Activated CD4-positive, alpha-beta T cell treated with anti-CD3 and anti-CD28 coated beads, Interleukin-2, Interleukin-4, amounts not matched to agents 100 ng/mL and 50 ng/mL, durations not matched to agents 16 hours and 8 hours (primary cell): ENCODE data around the gene PHLDA2.

Experiments used
- DNase-seq: peaks from one replicate; pipeline ENCODE4 v3.0.0-alpha.2; 2020; ENCODE audit warnings: low spot score

Gene PHLDA2

GRCh38 chr11:2896047-2896446, 33.2 kb downstream of the PHLDA2 start:
- DNase-seq = no peak

- no peak for DNase-seq
These were observed 35.3 kb downstream of the PHLDA2 start for GRCh38 chr11:2893935-2894334.

GRCh38 chr11:2892967-2893528, 36.2 kb downstream of the PHLDA2 start:
- DNase-seq = peak; percentile 46

DNA sequence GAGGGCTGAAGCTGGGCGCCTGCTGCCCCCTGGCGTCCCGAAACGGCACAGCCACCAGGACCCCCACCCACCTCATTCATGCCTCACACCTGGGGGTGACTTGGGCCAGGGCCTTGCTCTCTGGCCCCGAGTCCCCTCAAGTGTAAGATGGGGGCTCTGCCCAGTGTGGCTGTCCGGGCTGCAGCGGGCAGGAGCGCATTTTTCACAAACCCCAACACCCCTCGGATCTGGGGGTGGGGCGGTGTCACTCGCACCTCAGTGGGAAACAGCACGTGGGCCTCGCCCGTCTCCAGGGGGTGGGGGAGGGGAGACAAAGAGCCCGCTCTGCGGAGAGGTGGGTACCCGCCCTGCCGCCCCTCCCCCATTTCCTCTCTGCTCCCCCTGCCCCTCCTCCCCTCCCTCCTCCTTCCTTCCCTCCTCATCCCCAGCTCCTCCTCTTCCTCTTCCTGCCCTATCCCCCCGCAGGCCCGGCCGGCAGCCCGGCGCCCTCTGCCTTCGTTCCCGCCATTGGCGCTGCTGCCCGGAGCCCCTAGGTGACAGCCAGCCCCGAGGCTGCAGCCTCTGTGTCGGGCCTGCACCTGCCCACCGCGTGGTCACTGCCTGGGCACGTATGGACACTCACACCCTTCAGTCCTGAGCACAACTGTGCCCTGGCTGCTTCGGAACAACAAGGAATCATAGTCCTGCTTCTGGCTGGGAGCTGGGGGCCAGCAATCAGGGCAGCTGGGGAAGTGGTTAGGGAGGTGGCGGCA, 36.8 kb downstream of the PHLDA2 start:
- DNase-seq = peak; percentile 73

DNA sequence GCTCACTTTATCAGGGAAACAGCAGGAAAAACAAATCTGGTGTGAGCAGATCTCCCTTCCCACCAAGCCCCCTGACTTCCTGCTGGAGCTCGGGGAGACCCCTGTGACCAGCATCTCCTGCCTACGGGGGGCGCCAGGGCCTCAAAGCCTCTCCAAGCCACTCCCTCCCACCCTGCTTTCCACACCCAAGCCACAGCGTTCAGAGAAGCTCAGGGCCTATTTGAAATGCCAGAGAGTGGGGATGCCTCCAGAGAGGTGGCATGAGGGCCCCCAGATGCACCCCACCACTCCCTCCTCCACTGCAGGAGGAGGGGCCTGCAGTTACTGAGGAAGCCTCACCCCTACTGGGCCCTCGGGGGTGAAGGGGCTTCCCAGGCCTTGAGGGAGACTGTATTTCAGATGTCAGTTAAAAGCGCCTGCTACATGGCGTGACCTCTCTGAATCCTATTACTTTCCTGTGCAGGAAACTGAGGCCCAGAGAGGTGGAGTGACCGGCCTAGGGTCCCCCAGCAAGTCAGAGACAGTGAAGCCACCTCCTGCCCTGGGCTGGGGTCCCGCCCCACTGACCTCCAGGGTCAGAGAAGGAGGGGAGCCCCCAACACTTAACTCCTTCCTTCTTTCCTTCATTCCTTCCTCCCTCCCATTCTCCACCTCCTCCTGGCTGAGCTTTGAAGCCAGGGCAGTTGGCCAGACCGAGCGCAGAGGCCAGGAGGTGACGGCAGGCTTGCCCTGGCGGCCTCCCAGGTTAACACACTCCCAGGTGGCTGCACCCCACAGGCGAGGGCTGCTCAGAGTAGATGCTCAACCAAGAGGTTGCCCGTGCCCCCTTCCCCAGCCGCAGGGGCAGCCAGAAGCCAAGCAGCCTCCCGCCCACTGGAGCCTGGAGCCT, 37.6 kb downstream of the PHLDA2 start:
- DNase-seq = no peak

DNA sequence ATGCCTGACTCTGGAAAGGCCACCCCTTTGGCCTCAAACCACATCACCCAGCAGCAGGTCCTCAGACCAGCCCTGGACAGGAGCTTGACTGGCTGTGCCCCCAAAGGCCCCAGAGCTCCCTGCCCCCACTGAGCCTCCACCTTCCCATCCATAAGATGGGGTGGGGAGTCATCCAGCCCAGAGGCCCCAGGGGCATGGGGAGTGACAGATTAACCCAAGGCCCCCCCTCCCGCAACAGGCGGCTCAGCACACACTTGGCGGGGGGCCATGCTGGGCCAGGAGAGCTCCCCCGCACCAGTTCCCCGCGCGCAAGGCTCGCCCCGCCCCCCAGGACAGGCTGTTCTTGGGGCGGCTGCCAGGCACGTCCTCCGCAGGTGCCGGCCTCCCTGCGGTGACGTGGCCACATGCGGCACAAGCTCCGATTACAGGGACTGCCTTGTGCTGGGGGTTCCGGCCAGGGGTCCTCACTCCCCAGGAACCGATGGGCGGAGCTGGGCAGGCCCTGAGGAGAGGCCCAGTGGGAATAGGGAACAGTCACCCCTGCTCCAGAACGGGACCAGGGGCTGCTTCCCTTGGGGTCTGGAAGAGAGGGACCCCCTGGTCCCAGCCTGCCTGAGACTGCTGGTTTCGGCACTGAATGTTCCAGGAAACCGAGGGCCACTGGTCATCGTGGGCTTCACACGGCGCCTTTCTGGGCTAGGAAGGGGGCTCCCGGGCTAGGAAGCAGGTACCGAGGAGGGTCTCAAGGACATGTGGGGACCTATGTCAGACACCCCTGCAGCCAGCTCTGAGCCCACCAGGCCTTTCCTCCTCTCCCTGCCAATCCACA, 38.5 kb downstream of the PHLDA2 start:
- DNase-seq = no peak

- no peak for DNase-seq
These were observed 39.6 kb downstream of the PHLDA2 start for GRCh38 chr11:2889362-2890273.

GRCh38 chr11:2888266-2888968, 40.8 kb downstream of the PHLDA2 start:
- peak; percentile 86 for DNase-seq

GRCh38 chr11:2887515-2888195, 41.6 kb downstream of the PHLDA2 start:
- DNase-seq = no peak

- DNase-seq = no peak
These were observed 42.3 kb downstream of the PHLDA2 start for GRCh38 chr11:2886936-2887335.

GRCh38 chr11:2886191-2886894, 42.9 kb downstream of the PHLDA2 start:
- DNase-seq = no peak

DNA sequence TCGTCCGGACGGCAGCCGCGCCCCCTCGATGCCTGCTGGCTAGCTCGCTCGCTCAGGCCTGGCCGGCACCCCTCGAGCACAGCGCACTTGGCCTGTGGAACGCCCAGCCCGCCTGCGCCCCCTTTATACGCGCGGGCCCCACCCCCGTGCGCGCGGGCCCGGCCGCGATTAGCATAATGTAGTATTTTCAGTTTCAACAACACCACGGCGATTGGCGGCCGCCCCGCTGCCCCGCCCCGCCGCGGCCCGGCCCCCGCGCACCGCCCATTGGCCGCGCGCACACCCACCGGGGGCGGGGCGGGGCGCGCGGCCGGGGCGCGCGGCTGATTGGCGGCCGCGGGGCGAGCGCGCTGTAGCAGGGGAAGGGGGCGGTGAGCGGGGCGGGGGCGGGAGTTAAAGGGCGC, 43.5 kb downstream of the PHLDA2 start, which contains the start of gene CDKN1C:
Gene CDKN1C, minus strand, starts transcription at position 98 of the 404 bp plus-strand sequence. CDS start 319 bp downstream, outside the sequence.
- peak; percentile 71 for DNase-seq

GRCh38 chr11:2885017-2885677, 44.1 kb downstream of the PHLDA2 start:
- no peak for DNase-seq

- no peak for DNase-seq
These were observed 45.0 kb downstream of the PHLDA2 start for GRCh38 chr11:2883979-2884815.

DNA sequence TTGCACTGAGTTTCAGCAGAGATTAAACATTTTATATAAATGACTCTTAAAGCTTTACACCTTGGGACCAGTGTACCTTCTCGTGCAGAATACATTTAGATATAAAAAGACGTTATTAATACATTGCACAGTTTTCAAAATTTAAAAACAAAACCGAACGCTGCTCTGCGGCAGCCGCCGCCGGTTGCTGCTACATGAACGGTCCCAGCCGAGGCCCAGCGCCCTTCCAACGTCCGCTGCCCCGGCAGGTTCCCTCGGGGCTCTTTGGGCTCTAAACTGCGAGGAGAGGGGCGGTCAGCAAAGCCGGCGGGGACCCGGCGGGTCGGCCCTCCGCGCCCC, 45.6 kb downstream of the PHLDA2 start:
- DNase-seq = no peak

DNA sequence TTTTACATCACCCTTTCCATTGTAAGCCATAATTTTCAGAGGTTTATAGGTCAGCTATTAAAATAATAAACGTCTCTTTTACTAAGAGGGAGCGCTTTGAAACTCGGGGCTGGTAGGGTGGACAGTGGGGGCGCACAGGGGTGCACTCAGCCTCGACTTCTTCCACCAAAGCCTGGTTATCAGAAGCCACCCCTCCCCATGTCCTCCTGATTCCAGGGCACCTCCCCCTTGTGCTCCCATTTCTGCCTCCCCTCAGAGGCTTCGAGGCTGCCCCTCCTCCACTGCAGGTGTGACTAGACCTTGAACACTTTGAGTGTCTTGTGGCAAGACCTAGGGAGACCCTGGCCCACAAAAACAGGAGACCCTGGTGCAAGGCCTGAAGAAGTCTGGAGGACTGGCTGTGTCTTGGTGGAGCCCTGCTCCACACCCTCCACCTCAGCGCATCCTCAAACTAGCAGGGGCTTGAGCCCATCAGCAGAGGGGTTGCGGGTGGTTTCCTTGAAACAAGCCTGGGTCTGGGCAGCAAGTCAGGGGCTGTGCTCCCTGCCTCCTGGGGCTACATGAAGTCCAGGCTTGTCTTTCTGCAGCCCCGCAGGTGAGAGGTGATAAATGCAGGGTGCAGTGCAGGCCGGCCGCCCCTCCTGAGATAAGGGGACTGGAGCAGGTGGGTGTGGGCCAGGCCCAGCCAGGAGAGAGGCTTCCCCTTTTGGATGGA, 46.7 kb downstream of the PHLDA2 start:
- no peak for DNase-seq

DNA sequence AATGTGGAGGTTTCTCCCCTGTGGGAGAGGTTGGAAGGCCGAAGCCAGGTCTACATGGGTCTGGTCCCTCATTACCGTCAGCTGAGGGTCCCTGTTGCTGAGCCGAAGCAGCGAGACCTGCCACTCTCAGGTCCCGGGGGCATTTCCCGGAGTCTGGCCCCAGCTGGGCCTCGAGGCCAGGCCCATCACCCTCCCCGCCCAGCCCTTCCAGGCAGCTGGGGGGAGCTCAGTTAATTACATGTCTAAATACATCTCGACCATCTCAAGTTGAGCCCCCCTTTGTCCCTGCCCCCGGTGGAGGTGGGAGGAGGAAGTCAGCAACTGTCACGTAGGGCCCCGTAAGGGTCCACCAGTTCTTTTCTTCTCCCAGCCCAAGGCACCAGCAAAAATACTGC, 47.2 kb downstream of the PHLDA2 start:
- no peak for DNase-seq
